GM12875 (cell line): ENCODE measurements around the gene PLIN3.

Source experiments
- H3K4me3 ChIP-seq: one replicate; pipeline ENCODE4 v1.5.1; 2011; ENCODE audit warnings: low read depth, low read length, control low read depth
- TF ChIP-seq, protein P1 (sequence below): IDR thresholded peaks from 2 replicates; pipeline ENCODE4 v1.5.1; 2011; ENCODE audit warnings: low read depth, mild to moderate bottlenecking, control low read depth, inconsistent platforms, low read length, moderate library complexity, borderline replicate concordance; ENCODE audit not compliant: insufficient read depth

The PLIN3 gene

DNA sequence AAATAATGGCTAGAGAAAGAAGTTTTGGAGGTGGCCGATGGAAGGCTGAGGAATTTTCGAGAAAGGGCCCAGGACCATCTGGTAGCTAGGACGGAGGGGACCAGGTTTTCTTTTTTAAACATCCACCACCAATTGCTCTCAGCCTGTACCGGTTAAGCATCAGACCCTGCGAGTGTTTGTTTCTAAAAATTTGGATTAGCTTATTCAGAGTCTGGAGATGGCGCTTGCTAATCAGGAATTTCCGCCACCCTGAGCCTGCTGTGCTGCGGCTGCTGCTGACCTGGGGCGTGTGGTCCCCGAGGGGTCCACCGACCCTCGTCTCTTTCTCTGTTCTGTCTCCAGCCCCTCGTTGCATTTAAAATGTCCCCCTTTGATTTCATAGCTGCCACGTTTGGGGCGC is 43.8 kb upstream of the PLIN3 start:
- TF ChIP-seq, protein P1, sequence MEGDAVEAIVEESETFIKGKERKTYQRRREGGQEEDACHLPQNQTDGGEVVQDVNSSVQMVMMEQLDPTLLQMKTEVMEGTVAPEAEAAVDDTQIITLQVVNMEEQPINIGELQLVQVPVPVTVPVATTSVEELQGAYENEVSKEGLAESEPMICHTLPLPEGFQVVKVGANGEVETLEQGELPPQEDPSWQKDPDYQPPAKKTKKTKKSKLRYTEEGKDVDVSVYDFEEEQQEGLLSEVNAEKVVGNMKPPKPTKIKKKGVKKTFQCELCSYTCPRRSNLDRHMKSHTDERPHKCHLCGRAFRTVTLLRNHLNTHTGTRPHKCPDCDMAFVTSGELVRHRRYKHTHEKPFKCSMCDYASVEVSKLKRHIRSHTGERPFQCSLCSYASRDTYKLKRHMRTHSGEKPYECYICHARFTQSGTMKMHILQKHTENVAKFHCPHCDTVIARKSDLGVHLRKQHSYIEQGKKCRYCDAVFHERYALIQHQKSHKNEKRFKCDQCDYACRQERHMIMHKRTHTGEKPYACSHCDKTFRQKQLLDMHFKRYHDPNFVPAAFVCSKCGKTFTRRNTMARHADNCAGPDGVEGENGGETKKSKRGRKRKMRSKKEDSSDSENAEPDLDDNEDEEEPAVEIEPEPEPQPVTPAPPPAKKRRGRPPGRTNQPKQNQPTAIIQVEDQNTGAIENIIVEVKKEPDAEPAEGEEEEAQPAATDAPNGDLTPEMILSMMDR: no peak
- peak overlapping the region; percentile 81 for H3K4me3 ChIP-seq

DNA sequence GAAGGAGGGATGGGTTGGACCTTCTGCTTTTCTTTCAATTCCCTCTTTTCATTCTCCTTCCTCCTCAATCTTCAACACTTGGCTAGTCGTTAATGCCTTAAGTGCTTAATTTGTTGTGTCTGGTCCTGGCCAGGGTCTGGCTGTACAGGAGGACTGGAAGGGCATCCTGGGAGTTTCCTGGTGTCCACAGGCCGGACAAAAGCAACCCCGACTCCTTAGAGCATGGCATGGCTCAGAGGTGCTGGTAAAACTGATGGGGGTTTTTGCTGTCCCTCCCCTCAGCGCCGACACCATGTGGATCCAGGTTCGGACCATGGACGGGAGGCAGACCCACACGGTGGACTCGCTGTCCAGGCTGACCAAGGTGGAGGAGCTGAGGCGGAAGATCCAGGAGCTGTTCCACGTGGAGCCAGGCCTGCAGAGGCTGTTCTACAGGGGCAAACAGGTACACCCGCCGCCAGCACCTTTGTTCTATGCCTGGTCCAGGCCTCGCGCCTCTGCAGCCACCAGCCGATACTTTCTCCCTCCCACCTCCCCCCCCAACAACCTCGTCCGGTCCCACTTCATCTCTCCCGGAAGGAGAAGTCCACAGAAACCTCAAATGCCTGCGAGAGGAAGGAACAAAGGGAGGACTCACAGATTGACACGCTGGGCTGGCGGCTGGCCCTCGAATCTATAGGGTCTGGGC is 43.3 kb upstream of the PLIN3 start:
- TF ChIP-seq, protein P1: no peak
- H3K4me3 ChIP-seq: peak overlapping the region; percentile 81

DNA sequence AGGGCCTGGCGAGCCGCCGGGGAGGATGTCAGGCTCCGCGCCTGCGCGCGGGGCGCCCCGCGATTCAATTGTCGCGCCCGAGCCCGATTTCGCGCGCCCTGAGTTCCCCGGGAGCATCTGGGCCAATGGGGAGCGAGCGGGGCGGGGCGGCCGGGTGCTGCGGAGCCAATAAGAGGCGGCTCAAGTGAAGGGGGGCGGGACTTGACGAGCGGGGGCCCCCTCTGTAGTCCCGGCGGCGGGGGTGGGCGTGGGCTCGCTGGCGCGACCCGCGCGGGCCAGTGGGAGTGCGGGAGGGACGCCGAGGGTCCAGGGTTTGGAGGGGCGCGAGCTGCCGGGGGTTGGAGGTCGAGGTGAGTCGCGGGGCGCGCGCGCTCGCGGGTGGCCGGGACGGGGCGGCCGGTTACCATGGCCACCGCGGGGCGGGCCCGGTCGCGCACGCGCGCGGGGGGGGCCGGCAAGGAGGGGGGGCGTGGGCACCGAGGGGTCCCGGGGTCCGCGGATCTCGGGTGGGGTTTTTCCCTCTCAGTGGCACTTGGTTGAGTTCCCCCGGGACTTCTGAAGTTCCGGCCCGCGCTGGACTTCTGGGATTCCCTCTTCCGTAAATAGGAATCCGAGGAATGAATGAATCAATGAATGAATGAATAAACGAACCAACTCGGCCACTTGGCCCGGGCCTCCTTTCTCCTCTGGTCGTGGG is 42.6 kb upstream of the PLIN3 start:
- TF ChIP-seq, protein P1: no peak
- H3K4me3 ChIP-seq: peak overlapping the region; percentile 89

DNA sequence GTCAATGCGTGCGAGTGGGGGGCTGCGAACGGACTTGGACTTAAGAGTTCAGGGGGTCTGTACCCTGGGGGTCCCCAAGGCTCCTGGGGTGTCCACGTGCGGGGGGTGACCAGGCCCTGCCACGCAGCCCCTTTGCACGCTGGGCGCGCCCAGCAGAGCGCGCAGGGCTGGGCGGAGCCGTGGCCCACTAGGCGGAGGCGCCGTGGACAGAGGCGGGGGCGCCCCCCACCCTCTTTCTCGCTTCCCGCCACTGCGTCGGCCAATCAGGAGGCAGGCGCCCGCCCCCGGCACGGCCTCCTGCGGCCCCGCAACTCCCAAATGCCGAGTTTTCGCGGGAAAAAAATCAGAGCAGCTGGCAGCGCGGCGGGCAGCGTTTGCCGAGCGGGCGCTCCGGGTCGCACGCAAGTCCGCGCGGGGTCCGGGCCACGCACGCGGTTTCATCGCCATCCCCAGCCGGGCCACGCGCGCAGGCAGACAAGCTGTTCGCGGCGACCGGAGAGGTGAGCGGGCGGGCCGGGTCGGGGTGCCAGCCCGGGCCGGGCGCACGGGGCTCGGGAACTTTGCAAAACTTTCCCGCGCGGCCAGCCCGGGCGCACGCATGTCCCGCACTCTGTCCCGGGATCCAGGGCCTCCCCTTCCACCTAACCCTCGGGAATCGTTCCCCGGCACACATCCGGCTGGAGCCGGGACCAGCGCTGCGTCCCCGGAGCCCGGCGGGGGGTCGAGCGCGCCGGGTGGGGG is 41.9 kb upstream of the PLIN3 start, which contains the start of gene UHRF1:
UHRF1 (plus strand) TSS at position 346 of the 741 bp plus-strand sequence. CDS start 1,385 bp downstream, outside the sequence.
- TF ChIP-seq, protein P1: no peak
- H3K4me3 ChIP-seq: peak within 1 kb of the TSS; percentile 89

DNA sequence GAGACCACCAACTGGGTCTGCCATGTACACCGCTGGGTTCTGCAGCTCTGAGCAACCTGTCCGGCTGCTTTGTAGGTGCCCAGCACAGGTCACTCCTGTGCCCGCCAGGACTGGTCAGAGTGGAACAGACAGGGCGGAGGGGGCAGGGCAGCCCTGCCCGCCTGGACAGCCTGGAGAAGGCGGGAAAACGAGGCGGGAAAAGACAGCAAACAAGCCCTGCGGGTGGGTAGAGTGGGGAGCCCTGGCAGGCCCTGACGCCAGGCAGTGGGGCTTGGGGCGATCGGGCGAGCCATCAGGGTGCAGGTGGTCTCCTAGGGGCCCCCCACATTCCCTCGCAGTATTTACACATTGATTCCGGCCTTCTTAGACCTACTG is 41.3 kb upstream of the PLIN3 start:
- H3K4me3 ChIP-seq: no peak overlapping the region
- TF ChIP-seq, protein P1: no peak

DNA sequence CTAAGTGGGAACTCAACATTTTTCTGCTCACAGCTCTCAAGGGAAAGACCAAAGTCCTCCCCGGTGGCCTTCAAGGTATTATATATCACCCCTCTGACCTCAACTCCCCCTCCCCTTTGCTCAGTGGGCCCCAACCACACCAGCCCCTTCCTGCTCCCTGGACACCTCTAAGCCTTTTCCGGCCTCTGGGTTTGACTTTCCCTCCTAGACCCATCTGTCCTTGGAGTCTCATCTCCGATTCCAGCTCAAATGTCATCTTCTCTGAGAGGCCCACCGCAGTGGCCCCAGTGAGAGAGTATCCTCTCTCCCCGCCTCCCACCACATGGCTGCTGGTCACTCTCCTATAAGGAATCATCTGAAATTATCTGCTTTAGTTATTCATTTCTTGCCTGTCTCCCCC is 40.9 kb upstream of the PLIN3 start:
- no peak overlapping the region for H3K4me3 ChIP-seq
- TF ChIP-seq, protein P1: no peak

DNA sequence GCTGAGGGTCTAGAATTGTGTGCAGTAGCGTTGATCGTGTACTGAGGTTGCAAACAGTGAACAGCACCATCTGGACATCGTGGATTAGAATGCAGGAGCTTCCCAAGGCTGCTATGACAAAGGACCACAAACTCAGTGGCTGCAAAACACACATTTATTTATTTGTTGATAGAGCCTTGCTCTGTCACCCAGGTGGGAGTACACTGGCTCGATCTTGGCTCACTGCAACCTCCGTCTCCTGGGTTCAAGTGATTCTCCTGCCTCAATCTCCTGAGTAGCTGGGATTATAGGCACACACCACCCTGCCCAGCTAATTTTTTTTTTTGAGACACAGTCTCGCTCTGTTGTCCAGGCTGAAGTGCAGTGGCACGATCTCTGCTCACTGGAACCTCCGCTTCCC is 39.5 kb upstream of the PLIN3 start:
- TF ChIP-seq, protein P1: no peak
- no peak overlapping the region for H3K4me3 ChIP-seq
